ENCODE measurements around the gene SLIT3.

The SLIT3 gene

GRCh38 chr5:169298193-169298592 lies 2.7 kb downstream of the SLIT3 start:
- DNase-seq: no peak

DNA sequence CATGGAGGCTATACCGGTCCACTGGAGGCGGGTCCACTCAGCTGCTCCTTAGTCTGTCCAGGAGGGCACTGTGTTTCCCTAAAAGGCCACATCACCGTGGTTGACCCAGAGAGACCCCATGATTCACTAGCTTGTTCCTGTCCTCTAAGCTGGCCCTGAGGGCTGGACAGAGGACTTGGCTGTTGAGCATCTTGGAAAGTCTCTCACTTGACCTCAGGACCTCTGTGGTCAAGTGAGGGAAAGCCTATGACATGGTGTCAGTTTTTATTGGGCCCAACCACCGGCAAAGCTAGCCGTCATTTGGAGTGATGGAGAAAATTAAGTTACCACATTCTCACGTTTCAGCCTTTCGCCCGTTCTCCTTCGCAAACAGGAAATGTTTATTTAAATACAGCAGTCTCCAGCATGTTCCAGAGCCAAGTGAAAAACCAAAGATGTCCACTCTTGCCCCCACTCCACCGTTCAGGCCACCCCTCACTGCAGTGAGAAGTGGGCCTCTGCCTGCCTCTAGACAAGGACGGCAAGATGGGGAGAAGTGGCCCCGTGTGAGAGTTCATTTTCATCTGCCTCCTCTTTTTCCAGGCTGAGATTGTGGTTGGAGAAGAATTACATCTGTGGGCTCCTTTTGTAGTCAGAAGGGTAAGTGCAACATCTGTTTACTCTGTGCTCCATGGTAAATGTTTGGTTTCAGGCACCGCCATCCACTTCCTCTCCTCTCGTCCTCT lies 4.4 kb downstream of the SLIT3 start:
- DNase-seq: no peak

DNA sequence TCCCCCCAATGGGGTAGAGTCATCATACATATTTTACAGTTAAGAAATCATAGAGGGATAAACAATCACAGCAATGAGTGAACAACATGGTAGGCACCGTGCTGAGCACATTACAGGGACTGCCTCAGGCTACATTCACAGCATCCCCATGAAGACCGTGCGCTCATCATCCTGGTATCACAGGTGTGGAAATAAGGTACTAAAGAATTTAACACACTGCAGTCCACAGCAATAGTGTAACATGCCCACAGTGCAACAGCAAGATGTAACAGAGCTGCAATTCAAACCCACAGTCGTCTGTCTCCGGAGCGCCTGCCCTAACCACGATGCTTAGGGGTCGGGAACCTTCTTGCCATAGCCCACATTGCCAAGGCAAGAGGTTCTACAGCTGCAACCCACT lies 5.6 kb downstream of the SLIT3 start:
- no peak for DNase-seq

DNA sequence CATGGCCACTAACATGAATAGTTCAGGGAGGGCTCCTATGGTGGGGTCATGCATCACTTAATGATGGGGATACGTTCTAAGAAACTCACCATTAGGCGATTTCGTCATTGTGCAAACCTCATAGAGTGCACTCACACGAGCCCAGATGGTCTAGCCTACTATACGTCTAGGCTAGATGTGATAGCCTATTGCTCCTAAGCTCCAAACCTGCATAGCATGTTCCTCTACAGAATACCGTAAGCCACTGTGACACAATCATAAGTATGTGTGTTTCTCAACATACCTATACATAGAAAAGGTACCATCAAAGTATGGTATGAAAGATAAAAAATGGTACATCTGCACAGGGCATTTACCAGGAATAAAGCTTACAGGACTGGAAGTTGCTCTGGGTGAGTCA lies 6.3 kb downstream of the SLIT3 start:
- DNase-seq: no peak

DNA sequence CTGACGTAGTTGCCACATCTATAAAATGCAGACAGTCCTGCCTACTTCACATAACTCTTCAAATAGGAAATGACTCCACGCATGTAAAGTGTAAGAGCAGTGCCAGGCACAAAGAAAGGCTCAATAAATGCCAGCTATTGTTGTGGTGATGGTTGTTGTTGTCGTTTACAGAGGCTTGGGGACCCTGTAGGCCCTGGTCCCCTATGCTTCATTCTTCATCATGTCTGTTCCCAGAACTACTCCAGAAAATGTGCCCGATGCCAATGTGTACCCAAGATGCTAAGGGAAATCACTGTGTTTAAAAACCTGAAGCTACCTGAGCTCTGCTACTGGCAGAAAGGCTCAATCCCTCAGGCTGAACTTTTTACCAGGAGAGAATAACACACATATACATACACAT lies 9.1 kb downstream of the SLIT3 start:
- no peak for DNase-seq

DNA sequence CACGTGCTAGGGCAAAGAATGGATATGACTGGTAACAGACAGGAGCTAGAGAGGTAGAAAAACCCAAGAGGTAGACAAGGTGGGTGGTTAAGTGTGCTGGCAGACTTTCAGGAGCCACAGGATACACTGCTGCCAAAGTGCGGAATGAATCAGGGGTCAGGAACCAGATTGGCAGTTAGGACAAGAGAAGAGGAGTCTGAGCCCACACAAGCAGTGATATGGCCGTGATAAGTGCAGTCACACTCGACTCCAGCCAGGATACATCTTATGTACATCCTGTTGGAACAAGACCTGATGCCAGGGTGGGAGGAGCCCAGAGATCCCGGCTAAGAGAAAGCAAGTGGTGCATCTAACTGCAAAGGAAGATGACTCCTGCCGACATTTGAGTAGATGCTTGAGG lies 10.0 kb downstream of the SLIT3 start:
- DNase-seq: no peak

DNA sequence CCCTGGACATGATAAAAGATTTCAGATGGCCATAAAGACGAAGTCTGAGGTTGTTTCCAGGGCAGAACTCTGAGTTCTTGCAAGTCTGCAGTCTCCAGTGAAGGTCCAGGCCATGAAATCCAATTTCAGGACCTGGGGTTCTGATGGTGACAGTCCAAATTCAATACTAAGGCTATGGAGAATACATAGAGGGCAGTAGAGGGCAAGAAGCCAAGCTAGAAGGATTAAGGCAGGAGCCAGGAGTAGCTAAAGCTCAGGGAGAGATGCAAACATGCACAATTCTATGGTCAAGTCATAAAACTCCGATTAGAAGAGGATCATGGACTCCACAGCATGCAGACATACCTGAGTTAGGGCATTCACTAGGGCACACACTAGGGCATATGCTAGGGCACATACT lies 11.4 kb downstream of the SLIT3 start:
- no peak for DNase-seq

DNA sequence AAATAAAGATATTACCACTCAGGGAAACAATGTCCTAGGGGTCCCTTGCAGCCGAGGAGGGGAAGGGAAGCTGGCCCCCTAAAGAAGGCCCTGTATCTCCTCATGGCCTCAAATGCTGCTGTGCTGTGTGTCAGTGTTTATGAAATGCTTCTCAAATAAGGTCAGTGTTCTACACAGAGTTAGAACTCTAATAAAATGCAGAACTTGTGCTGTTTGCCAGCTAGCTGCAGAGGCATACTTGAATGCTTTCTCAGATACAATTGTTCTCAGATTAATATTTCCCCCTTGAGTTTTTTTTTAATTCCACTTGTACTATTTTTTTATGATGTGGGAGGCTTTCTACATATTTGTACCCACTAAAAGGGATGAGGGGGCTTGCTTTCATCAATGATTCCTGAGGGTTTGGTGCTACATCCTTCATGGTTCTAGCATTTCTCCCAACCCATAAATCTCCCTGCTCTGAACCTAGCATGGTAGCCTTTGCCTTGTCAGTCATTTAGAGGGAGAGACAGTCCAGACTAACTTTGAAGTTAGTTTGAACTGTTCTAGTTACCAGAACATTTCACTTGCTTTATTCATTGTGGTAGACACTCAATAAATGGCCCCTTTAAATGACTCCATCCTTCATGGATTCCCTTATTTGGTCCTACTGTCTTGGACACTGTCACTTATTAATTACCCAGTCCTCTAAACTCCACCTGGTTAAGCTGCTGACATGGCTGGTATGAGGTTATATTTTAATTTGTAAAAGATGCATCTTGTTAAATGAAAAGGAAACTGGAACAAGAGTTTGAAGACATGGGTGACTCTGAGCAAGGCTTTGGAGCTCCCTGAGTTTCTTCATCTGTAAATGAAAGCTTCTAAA lies 12.6 kb downstream of the SLIT3 start:
- no peak for DNase-seq

GRCh38 chr5:169287529-169287928 lies 13.4 kb downstream of the SLIT3 start:
- no peak for DNase-seq

DNA sequence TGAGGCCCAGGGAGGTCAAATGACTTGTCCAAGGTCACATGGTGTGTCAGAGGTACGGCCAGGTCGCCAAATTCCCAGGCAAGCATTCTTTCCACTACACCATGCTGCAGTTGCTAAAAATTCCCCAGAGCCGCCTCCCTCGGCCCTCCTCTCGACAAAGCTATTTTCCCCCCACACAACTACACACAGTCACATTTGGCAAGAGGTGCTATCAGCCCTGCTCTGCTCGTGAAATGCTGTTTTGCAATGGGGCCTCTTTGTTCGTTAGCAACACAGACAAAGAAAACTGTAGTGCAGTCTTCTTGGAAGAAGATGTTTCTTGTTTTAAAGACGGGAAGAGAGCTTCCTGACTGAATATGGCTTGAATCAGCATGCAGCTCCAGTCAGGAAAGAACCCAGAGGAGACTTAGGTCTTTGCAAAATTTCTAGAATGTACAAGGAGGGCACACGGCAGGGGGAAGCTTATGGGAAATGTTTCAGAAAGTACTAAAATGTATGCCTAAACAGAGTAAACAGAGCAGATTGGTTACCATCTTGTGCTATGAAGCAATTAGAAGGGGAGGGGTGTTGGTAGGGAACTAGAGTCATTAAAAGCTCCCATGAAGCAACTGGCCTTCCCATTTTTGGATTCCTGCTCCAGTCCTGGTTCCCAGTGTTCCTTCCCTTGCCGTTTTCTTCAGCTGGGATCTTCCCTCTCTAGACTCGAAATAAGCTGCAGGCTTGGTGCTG lies 14.2 kb downstream of the SLIT3 start:
- DNase-seq: no peak

GRCh38 chr5:169283887-169284286 lies 17.1 kb downstream of the SLIT3 start:
- DNase-seq: no peak

DNA sequence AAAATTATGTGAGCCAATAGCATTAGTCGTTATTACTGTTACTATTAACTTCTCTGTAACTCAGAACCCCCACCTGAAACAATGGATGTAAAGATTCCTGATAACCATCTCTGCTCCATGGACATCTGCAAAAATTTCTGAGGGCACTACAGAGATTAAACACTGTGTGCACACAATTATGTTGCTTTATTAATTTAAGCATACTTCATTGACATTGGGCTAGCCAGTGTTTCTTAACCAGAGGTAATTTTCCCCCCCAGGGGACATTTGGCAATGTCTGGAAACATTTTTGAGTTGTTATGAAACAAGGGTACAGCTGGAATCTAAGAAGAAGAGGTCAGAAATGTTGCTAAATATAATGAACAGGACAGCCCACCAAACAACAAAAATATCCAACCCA lies 19.3 kb downstream of the SLIT3 start:
- DNase-seq: no peak

DNA sequence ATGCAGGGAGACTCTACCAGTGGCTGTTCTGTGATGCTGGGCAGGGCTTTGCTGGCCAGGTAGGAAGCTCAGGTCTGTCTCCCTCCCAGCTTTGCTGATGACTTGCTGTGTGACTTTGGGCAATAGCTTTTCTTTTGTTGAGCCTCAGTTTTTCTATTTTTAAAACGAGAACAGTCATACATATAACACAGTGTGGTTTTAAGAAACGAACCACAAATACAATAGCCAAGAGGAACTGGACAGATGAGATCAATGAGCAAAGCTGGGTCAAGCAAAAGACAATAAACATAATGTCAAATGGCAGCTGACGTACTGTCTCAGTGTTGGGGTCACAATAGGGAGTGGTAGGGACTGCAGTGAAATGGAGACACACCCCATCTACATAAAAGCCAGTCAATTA lies 20.2 kb downstream of the SLIT3 start:
- DNase-seq: no peak

GRCh38 chr5:169280286-169280685 lies 20.7 kb downstream of the SLIT3 start:
- DNase-seq: no peak

DNA sequence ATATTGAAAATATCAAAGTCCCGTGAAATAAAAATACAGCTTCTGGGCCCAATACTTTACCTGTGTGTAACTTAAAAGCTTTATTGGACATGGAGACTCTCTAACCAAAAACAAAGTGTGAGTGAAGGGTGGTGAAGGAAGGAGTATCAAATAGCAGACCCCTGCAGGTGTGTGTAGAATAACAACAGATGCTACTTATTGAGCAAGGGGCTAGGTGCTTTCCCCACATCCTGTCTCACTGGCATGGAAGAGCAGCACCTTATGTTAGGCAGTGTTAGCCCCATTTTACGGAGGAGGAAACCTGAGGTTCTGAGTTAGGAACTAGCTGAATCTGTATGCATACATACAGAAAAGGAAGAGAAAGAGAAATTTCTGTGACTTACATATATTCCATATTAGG lies 21.8 kb downstream of the SLIT3 start:
- DNase-seq: no peak

GRCh38 chr5:169273881-169274280 lies 27.1 kb downstream of the SLIT3 start:
- no peak for DNase-seq

GRCh38 chr5:169273451-169273850 lies 27.5 kb downstream of the SLIT3 start:
- DNase-seq: no peak

- no peak for DNase-seq
Observed at GRCh38 chr5:169272731-169273427, 28.1 kb downstream of the SLIT3 start.

- DNase-seq: no peak
Observed at GRCh38 chr5:169272111-169272510, 28.8 kb downstream of the SLIT3 start.

DNA sequence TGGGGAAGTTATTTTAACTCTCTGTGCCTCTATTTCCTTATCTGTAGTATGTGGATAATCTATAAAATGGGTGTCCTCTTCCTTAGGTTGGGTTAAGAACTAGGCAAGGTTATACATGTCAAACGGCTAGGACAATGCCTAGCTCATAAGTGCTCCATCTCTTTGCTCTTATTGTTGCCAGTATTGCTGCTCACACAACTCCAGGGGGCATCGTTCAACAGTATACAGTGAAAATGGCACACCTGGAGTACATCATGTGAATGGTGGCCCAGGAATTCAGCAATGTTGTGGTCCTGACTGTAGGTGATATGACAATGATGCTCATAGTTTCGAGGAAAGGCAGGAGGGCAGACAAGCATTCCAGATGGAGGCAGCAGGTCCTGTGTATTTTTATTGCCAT lies 30.1 kb downstream of the SLIT3 start:
- DNase-seq: no peak

DNA sequence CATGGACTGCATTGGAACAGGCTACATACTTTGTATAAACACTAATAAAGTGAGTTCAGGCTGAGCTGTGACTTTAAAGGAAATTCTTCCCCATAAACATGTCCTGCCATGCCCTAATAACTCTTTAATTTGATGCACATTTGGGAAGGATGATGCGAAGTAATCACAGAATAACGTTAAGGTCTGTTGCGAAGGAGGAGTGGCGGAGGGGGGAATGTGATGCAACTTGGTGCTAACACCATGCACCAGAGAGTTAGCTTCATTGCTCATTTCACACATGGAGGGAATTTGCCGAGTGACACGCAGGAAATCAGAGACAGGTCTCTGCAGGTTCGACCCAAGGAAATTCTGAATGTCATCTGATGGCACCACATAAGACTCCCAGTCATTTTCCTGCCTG lies 32.9 kb downstream of the SLIT3 start:
- no peak for DNase-seq

GRCh38 chr5:169265888-169266287 lies 35.1 kb downstream of the SLIT3 start:
- no peak for DNase-seq

- DNase-seq: no peak
Observed at GRCh38 chr5:169263591-169263990, 37.3 kb downstream of the SLIT3 start.

All from activated naive CD4-positive, alpha-beta T cell treated with anti-CD3 and anti-CD28 coated beads, Interleukin-2, amount 50 U/mL, for 16 hours (primary cell).